DMS153 (cell line): ENCODE data around the gene TMCC1.
A peak's percentile ranks its signal among the peaks of the same experiment; 100 is the strongest.
"Not testable (repeated sequence)": the region's sequence is repeated elsewhere in the genome, so short reads cannot be mapped to it uniquely, and the experiment has no call there.

Source experiments
- DNase-seq: peaks from one replicate; lab custom pipeline; 2025; lab: John Stamatoyannopoulos, UW

TMCC1 gene

DNA sequence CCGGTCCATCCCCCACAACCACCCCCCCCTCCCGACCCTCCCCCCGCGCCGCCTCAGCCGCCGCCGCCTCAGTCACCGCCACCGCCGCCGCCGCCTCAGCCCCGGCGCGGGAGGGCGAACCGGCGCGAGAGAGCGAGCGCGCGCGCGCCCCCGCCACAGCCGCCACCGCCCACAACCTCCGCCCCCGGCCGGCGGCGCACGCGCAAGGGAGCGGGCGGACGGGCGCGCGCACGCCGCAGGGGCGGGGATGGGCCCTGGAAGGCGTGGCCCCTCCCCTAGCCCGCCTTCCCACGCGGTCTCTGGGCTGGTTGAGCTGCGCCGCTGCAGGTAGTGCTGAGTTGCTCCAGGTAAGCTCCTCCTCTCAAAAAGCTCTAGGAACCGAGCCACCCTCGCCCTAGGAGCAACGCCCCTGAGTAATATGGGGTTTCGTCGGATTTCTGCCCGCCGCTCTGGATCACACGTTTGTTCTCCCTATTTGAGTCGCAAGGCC, at the start of gene TMCC1:
Gene TMCC1, minus strand, starts transcription at position 131 of the 490 bp plus-strand sequence.
- DNase-seq = peak; percentile 89

DNA sequence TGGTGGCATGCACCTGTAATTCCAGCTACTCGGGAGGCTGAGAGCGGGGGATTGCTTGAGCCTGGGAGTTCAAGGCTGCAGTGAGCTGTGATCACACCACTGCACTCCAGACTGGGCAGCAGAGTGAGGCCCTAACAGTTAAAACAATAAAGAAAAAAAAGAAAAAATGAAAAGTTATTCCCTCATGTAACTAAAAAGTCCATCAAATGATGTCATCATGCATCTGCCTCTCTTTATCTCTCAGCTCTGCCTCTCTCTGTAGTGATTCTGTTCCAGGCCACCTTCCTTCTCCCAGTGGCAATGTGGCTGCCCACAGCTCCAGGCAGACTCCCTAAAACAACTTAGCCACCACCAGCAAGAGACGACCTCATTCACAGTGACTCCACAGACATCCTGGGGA, 49.5 kb upstream of the TMCC1 start:
- DNase-seq = no peak

GRCh38 chr3:129942296-129942695, 48.8 kb upstream of the TMCC1 start:
- no peak for DNase-seq

- no peak for DNase-seq
These were observed 46.6 kb upstream of the TMCC1 start for GRCh38 chr3:129940086-129940485.

GRCh38 chr3:129938140-129938930, 44.8 kb upstream of the TMCC1 start:
- no peak for DNase-seq

GRCh38 chr3:129937717-129938116, 44.2 kb upstream of the TMCC1 start:
- DNase-seq = no peak

DNA sequence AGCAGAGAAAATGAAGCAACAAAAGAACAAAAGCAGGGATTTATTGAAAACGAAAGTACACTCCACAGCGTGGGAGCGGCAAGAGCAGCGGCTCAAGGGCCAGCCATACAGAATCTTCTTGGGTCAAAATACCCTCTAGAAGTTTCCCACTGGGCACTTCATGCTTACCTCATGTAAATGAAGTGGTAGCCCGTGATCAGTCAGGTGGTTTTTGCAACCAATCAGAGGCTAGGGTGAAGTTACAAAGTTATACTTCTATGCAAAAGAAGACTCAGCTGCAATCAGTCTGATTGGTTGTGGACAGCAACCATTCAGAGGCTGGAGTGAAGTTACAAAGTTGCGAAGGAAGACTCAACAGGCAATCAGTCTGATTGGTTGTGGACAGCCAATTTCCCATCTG, 43.2 kb upstream of the TMCC1 start:
- DNase-seq = peak; percentile 16

DNA sequence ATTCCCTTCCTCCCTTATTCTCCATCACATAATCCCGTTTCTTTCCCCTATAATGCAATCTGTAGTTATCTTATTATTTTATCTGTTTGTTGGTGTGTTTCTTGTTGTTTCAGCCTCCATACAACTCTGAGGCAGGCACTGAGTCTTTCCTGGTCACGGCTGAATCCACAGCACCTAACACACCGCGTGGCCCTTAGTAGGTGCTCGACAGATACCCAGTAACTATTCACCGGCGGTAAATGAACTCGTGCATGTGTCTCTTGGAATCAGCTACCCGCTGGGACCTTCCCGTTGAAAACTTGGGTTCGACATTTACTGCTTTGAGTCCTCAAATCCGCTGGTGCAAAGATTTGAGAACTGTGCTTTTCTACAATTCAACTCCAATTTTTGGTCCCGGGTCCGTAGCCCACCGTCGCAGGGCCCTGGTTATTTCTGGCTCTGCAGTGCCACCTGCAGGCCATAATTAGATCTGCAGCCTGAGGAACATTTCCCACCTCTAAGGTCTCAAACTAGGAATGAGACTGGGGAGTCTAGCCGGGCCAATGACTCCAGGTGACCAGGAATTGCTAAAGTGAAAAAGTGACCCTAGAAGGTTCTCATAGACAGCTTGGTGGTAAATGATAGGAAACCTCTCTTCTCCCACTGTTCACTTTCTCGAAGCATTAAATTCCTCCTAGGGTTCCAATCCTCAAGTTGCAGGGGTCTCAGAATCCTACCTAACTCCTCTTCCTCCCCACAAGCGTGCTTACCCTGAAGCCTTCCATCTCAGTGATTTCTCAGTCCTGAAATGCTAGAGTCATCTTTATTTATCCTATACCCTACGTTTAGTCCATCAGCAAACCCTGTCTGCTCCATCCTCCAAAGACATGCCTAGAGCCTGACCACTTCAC, 41.0 kb upstream of the TMCC1 start:
- DNase-seq = no peak

- DNase-seq = no peak
These were observed 40.0 kb upstream of the TMCC1 start for GRCh38 chr3:129933471-129933870.

- DNase-seq = no peak
These were observed 35.9 kb upstream of the TMCC1 start for GRCh38 chr3:129929383-129929782.

DNA sequence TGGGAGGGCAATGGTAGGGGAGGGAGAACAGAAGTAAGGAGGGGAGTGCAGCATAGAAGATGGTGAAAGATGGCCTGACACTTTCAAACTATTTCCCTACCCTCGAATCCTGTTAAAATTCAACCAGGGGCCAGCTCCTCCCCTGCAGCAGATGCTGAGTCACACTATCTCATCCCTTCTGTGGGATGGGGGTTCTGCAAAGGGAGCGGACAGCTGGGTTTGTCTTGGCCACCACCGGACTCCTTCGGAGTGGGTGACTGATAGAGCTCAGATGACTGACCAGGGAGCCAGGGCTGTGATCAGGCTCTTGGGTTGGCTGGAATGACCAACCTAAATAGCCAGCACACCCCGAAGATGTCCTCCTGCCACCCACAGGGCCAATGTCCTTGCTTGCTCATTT, 33.6 kb upstream of the TMCC1 start:
- no peak for DNase-seq

- no peak for DNase-seq
These were observed 26.3 kb upstream of the TMCC1 start for GRCh38 chr3:129919806-129920205.

GRCh38 chr3:129919357-129919756, 25.8 kb upstream of the TMCC1 start:
- DNase-seq = no peak

- no peak for DNase-seq
These were observed 24.9 kb upstream of the TMCC1 start for GRCh38 chr3:129918461-129918860.

DNA sequence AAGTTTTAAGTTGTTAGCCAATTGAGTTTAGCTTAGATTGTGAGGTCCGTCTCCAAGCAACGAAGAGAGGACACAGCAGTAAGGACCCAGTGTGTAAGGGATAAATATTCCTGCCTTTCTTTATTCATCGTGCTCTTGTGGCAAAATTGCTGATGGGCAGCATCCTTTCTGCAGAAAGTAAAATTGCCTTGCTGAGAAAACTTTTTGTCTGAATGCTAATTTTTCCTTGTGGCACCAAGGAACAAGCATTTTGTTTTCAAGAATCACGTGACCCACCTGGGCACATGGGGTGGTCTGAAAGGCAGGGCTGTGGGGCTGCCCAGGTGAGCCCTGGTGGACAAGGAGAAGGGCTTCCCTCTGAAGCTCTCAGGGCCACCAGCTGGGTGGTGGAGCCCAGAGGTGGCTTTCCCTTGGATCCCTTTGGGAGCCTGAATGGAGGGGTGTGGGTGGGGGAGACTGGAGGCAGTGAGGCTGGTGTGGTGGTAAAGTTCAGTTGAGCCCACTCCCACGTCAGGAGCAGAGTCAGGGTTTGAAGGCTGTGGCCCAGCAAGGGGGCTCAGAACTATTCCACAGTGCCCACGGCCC, 24.0 kb upstream of the TMCC1 start:
- no peak for DNase-seq

DNA sequence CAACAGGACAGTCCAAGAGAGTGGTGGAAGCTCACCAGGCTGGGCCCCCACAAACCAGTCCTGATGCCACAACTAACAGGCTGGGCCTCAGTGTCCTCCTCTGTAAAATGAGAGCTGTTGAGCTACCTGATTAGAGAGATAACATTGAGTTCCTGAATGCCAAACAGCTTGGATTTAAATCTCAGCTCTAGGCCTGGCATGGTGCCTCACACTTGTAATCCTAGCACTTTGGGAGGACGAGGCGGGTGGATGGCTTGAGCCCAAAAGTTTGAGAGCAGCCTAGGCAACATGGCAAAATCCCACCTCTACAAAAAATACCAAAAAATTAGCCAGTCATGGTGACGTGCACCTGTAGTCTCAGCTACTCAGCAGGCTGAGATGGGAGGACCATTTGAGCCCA, 20.1 kb upstream of the TMCC1 start:
- no peak for DNase-seq

DNA sequence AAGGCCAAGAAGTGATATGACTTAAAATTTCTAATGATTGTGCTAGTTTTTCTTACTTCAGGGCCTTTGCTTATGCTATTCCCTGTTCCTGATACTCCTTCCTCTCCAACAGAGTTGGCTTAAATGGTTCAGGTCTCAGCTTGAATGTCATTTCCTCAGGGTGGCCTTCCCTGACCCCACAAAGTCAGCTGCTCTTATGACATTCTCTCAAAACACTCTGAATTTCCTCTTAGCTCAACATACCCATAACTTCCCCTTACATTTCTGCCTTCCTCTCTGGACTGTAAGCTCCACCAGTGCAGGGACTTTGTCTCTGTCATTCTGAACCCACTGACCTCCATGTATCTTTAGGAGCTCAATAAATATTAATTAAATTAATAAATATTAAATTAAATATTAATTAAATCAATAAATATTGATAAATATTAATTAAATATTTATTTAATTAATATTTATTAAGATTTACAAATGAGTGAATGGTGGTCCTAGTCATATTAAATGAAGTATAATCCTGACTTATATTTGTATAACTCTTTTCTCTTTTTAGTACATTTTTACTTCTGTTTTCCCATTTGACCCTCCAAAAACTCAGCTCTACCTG, 17.9 kb upstream of the TMCC1 start:
- no peak for DNase-seq

DNA sequence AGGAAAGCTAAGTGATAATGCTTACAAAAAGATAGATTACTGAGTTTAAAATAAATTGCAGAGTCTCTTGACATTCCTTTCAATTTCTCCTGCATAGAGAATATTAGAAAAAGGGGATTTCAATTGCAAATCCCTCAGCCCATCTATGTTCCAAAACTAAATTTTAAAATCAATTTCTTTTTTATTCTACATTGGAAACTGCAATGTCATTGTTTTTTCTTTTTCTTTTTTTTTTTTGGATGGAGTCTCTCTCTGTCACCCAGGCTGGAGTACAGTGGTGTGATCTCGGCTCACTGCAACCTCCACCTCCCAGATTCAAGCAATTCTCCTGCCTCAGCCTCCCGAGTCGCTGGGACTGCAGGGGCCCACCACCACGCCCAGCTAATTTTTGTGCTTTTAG, 15.7 kb upstream of the TMCC1 start:
- DNase-seq = not testable (repeated sequence)

- no peak for DNase-seq
These were observed 14.9 kb upstream of the TMCC1 start for GRCh38 chr3:129908417-129908816.

- DNase-seq = not testable (repeated sequence)
These were observed 7.8 kb upstream of the TMCC1 start for GRCh38 chr3:129901272-129901671.

GRCh38 chr3:129897026-129897425, 3.5 kb upstream of the TMCC1 start:
- no peak for DNase-seq
